Measurements from ENCODE around the gene ZFPM1. TPM values are rescaled to one million over a fixed set of nuclear protein-coding genes. Genes with fewer than 3 reads are reported as not detected.

ZFPM1 gene
- total RNA-seq, 4 donors from 2014 or later = 1.9 to 5.3 (median 3.4) TPM

Small RNAs within 50 kb of the gene (microRNA-seq; reads per million reads assigned to microRNA genes)
- gene MIR5189 = not detected

Small RNAs within 50 kb of the gene (small RNA-seq; reads per million reads assigned to genes)
- not detected for gene MIR5189

Other genes starting within 250 kb of the ZFPM1 start
- gene ZNF469, start 70.3 kb upstream of the ZFPM1 start, total RNA-seq = under 1 TPM; 0.22 to 0.96 (median 0.32) TPM
- gene ZC3H18, start 117.1 kb downstream of the ZFPM1 start, total RNA-seq = 10 to 100 TPM; 14.8 to 25.5 (median 20.9) TPM
- gene IL17C, start 185.3 kb downstream of the ZFPM1 start, total RNA-seq = not detected
- 100 to 1,000 TPM; 199 to 475 (median 339) TPM for gene CYBA, start 197.8 kb downstream of the ZFPM1 start, total RNA-seq
- gene MVD, start 209.8 kb downstream of the ZFPM1 start, total RNA-seq = 10 to 100 TPM; 20.7 to 52.5 (median 43.2) TPM
- gene SNAI3, start 233.2 kb downstream of the ZFPM1 start, total RNA-seq = 1 to 10 TPM in 3 of 4 donors, under 1 TPM in 1; 0.33 to 1.3 (median 1.3) TPM

Measured in thyroid gland (tissue), 4 donors.